Activated CD4-positive, alpha-beta T cell treated with anti-CD3 and anti-CD28 coated beads, Interleukin-2, amount 10 ng/mL, durations not matched to agents 7 days and 5 days (primary cell): Measurements from ENCODE around the gene PDE8A. TPM values are rescaled to one million over a fixed set of nuclear protein-coding genes. Genes with fewer than 3 reads are reported as not detected.

Experiments
- CTCF ChIA-PET: fragments of 350-600 bp; sonication (Branson Sonifier 250); formaldehyde crosslinking; loops from one replicate; lab custom pipeline; 2021; ENCODE audit warnings: antibody characterized with exemption; lab: Charles Lee
- POLR2A ChIA-PET: fragments of 350-600 bp; sonication (Branson Sonifier 250); formaldehyde crosslinking; loops from one replicate; lab custom pipeline; 2021; ENCODE audit warnings: antibody characterized with exemption; lab: Charles Lee
- DNase-seq: peaks from one replicate; pipeline ENCODE4 v3.0.0-alpha.2; 2020
- H3K27ac Mint-ChIP-seq: one replicate; pipeline ENCODE4 v1.8.0; 2021; ENCODE audit warnings: mild to moderate bottlenecking, moderate library complexity, mixed read lengths
- H3K27me3 Mint-ChIP-seq: one replicate; pipeline ENCODE4 v1.8.0; 2021; ENCODE audit warnings: mixed read lengths
- H3K36me3 Mint-ChIP-seq: one replicate; pipeline ENCODE4 v1.8.0; 2021; ENCODE audit warnings: low read depth, mixed read lengths
- H3K4me1 Mint-ChIP-seq: one replicate; pipeline ENCODE4 v1.8.0; 2021; ENCODE audit warnings: mixed read lengths
- H3K4me3 Mint-ChIP-seq: one replicate; pipeline ENCODE4 v1.8.0; 2021; ENCODE audit warnings: mild to moderate bottlenecking, moderate library complexity, mixed read lengths
- H3K9me3 Mint-ChIP-seq: one replicate; pipeline ENCODE4 v1.8.0; 2021; ENCODE audit warnings: mixed read lengths
- total RNA-seq, 2 experiments: library from RNA; stranded (reverse); gene quantifications; one replicate each; pipeline ENCODE4 v1.2.3, GENCODE V29; 2021

PDE8A gene
- total RNA-seq, 2 experiments from 2014 or later, result 17.0 to 18.2 TPM

DNA sequence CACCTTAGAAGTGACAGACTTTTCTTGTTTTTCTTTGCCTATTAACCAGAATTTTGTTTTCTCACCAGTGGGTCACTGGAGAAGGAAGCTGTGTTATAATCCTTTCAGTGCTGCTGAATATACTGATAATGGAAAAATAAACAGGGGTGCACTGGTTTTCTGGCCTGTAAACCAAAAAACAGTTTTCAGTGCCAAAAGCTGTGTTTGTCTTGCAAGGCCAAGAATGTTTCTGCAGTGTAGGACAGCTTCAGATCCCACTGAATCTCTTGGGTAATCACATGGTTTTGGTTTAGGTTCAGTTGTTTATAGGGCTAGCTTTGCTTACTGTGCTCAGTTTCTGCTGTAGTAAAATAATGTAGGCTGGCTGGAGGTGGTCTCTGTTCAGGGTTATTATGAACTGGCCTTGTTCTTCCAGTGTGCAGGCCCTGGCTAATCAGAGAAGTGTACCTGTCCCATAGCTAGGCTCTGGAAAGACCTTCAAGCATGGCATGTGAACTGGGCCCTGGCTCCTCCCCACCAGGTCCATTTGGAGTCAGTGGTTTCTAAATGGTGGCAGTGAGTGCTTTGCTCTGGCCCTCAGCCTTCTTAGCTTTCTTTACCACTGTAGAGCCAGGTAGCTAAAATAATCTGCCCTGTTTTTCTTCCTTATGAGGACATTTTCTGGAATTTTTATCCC, 18.7 kb downstream of the PDE8A start:
- CTCF ChIA-PET, result interaction anchor here (0.7 to 1.0 kb wide), 4 partner anchors 9 to 72 kb away, joined by 3 to 5 read pairs (median 3); partner anchors contain the start of gene PDE8A

GRCh38 chr15:85000937-85001336, 19.3 kb downstream of the PDE8A start:
- no peaks in the 10 kb centered on the region for H3K9me3 Mint-ChIP-seq
- no peaks in the 10 kb centered on the region for H3K27me3 Mint-ChIP-seq
- POLR2A ChIA-PET, result no interaction called here

More for the DNA sequence above, 18.7 kb downstream of the PDE8A start:
- DNase-seq, result no peak
- peaks cover 18% of the 10 kb centered on the region for H3K4me1 Mint-ChIP-seq
- POLR2A ChIA-PET, result no interaction called here
- no peaks in the 10 kb centered on the region for H3K36me3 Mint-ChIP-seq
- no peaks in the 10 kb centered on the region for H3K27me3 Mint-ChIP-seq
- H3K9me3 Mint-ChIP-seq, result no peaks in the 10 kb centered on the region
- H3K4me3 Mint-ChIP-seq, result no peak overlapping the region
- no peak overlapping the region for H3K27ac Mint-ChIP-seq

GRCh38 chr15:85002517-85002916, 20.9 kb downstream of the PDE8A start:
- Mint-ChIP-seq H3K27ac (no peak overlapping the region), H3K36me3 (no peaks in the 10 kb centered on the region), H3K4me1 (peaks cover 18% of the 10 kb centered on the region), H3K9me3 (no peaks in the 10 kb centered on the region), H3K27me3 (no peaks in the 10 kb centered on the region), H3K4me3 (no peak overlapping the region)
- ChIA-PET CTCF (interaction anchor here (0.7 to 1.1 kb wide), 2 partner anchors 81 to 132 kb away, joined by 3 read pairs; no protein-coding TSS in a partner anchor), POLR2A (no interaction called here)
- DNase-seq, result no peak

More at GRCh38 chr15:85000937-85001336, 19.3 kb downstream of the PDE8A start:
- no peak overlapping the region for H3K27ac Mint-ChIP-seq
- H3K36me3 Mint-ChIP-seq, result no peaks in the 10 kb centered on the region
- peaks cover 18% of the 10 kb centered on the region for H3K4me1 Mint-ChIP-seq
- no peak overlapping the region for H3K4me3 Mint-ChIP-seq
- DNase-seq, result no peak
- CTCF ChIA-PET, result interaction anchor here (1.0 kb wide), 1 partner anchor 73 kb away, joined by 3 read pairs; no protein-coding TSS in a partner anchor

DNA sequence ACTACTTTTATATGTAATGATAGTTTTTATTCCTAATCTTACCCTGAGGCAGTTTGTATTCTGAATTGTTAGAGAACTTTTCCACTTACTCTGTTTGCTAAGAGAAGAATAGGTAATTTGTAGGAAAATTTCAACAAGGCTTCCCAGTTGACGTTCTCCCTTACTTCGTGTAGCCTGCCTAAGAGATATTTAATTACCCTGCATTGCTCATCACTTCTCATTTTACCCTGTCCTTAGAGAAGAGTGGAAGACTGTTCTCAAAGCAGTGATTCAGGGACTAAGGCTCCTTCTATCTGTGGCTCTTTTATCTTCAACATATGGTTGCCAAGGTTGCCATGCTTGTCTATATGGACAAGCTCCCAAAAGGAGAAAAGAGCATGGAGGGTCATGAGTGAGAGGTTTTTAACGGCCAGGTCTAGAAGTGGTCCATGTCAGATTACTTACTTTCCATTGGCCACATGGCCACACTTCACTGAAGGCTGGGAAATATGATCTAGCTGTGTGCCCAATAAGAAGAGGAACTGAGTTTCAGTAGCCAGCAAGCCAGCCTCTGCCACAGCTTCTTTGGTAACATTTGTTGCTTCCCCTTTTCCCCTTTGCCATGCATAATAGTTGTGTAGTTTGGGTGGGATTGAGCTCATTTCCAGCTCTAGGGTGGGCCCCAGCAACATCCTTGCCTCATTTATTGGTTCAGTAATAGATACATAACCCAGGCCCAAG, 22.1 kb downstream of the PDE8A start:
- Mint-ChIP-seq H3K36me3 (no peaks in the 10 kb centered on the region), H3K27me3 (no peaks in the 10 kb centered on the region), H3K4me3 (no peak overlapping the region), H3K4me1 (peaks cover 22% of the 10 kb centered on the region), H3K9me3 (no peaks in the 10 kb centered on the region), H3K27ac (no peak overlapping the region)
- POLR2A ChIA-PET, result no interaction called here
- CTCF ChIA-PET, result interaction anchor here (0.6 to 1.3 kb wide), 4 partner anchors 28 to 416 kb away, joined by 3 to 4 read pairs (median 4); no protein-coding TSS in a partner anchor
- no peak for DNase-seq

- no peak overlapping the region for H3K4me3 Mint-ChIP-seq
- CTCF ChIA-PET, result interaction anchor here (0.6 to 1.0 kb wide), 2 partner anchors 31 to 258 kb away, joined by 4 read pairs; no protein-coding TSS in a partner anchor
- no peak overlapping the region for H3K27ac Mint-ChIP-seq
- H3K9me3 Mint-ChIP-seq, result no peaks in the 10 kb centered on the region
- DNase-seq, result no peak
- no peaks in the 10 kb centered on the region for H3K27me3 Mint-ChIP-seq
- POLR2A ChIA-PET, result no interaction called here
- peaks cover 24% of the 10 kb centered on the region for H3K4me1 Mint-ChIP-seq
- no peaks in the 10 kb centered on the region for H3K36me3 Mint-ChIP-seq
These were observed 22.9 kb downstream of the PDE8A start for GRCh38 chr15:85004550-85004949.

GRCh38 chr15:85005319-85005718, 23.7 kb downstream of the PDE8A start:
- H3K9me3 Mint-ChIP-seq, result no peaks in the 10 kb centered on the region
- peaks cover 26% of the 10 kb centered on the region for H3K4me1 Mint-ChIP-seq
- no peak overlapping the region for H3K27ac Mint-ChIP-seq
- no peaks in the 10 kb centered on the region for H3K27me3 Mint-ChIP-seq
- H3K4me3 Mint-ChIP-seq, result no peak overlapping the region
- no peak for DNase-seq
- CTCF ChIA-PET, result interaction anchor here (0.5 to 1.2 kb wide), 3 partner anchors 26 to 434 kb away, joined by 3 to 4 read pairs (median 3); no protein-coding TSS in a partner anchor
- POLR2A ChIA-PET, result no interaction called here
- no peaks in the 10 kb centered on the region for H3K36me3 Mint-ChIP-seq

- ChIA-PET CTCF (interaction anchor here (1.1 to 1.2 kb wide), 2 partner anchors 26 to 435 kb away, joined by 3 to 4 read pairs; no protein-coding TSS in a partner anchor), POLR2A (no interaction called here)
- no peak overlapping the region for H3K4me3 Mint-ChIP-seq
- H3K9me3 Mint-ChIP-seq, result no peaks in the 10 kb centered on the region
- no peak for DNase-seq
- no peaks in the 10 kb centered on the region for H3K36me3 Mint-ChIP-seq
- peaks cover 25% of the 10 kb centered on the region for H3K4me1 Mint-ChIP-seq
- H3K27ac Mint-ChIP-seq, result no peak overlapping the region
- no peaks in the 10 kb centered on the region for H3K27me3 Mint-ChIP-seq
These were observed 24.1 kb downstream of the PDE8A start for GRCh38 chr15:85005746-85006145.

DNA sequence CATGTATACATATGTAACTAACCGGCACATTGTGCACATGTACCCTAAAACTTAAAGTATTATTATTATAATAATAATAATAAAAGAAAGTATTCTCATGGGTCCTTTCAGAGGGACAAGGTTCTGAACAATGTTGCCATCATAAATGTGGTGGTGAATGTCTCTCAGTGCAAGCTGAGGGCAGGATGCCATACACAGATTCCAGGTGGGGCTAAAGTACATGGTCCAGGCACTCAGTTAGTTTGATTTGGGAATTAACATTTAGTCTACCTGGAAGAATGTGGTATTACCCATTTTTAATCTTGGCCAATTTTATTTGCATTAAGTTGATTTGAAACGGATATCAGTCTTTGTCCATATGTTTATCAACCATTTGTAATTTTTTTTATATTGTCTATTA, 24.5 kb downstream of the PDE8A start:
- H3K27me3 Mint-ChIP-seq, result no peaks in the 10 kb centered on the region
- H3K9me3 Mint-ChIP-seq, result peaks cover 3% of the 10 kb centered on the region
- no peak overlapping the region for H3K4me3 Mint-ChIP-seq
- H3K36me3 Mint-ChIP-seq, result peaks cover 2% of the 10 kb centered on the region
- ChIA-PET CTCF (interaction anchor here (1.2 kb wide), 1 partner anchor 435 kb away, joined by 3 read pairs; no protein-coding TSS in a partner anchor), POLR2A (no interaction called here)
- H3K4me1 Mint-ChIP-seq, result peaks cover 25% of the 10 kb centered on the region
- no peak overlapping the region for H3K27ac Mint-ChIP-seq
- DNase-seq, result no peak

DNA sequence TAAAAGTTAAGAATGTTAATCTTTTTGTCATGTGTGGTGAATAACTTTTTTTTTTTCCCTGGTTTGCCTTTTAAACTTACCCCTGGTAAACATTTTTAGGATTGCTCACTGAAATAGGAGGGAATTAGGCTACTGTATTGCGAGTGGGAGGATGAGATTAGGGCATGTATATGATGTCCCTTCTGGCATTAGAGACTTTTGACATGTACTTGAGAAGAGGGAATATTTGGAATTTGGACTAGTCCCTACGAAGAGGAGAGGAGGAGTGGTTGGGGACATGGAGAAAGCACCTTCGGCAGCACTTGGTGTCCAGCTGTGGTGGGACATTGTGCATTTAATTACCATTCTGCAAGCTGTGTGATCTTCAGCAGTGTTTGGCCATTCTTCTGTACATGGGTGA, 25.0 kb downstream of the PDE8A start:
- ChIA-PET CTCF (no interaction called here), POLR2A (no interaction called here)
- H3K9me3 Mint-ChIP-seq, result peaks cover 3% of the 10 kb centered on the region
- H3K4me3 Mint-ChIP-seq, result no peak overlapping the region
- H3K27me3 Mint-ChIP-seq, result no peaks in the 10 kb centered on the region
- H3K36me3 Mint-ChIP-seq, result peaks cover 2% of the 10 kb centered on the region
- H3K4me1 Mint-ChIP-seq, result peaks cover 22% of the 10 kb centered on the region
- no peak for DNase-seq
- H3K27ac Mint-ChIP-seq, result no peak overlapping the region

DNA sequence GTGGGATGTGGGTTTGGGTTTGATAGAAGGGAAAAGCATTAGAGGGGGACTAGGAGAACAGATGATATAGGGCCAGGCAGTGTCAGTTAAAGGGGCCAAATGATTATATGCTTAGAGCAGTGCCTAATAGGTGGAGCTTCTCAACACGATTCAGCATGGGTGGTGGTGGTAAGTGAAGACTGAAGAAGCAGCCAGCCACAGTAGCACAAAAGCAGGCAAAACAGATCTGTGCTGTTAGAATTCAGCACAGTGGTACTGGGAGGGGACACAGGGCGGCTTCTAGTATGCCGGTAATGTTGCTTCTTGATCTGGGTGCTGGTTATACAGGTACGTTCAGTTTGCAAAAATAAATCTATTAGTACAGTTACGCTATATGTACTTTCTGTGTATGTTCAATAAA, 25.5 kb downstream of the PDE8A start:
- CTCF ChIA-PET, result interaction anchor here (0.7 to 1.1 kb wide), 2 partner anchors 12 to 26 kb away, joined by 3 read pairs; no protein-coding TSS in a partner anchor
- POLR2A ChIA-PET, result no interaction called here
- Mint-ChIP-seq H3K36me3 (peaks cover 2% of the 10 kb centered on the region), H3K9me3 (peaks cover 3% of the 10 kb centered on the region), H3K27ac (no peak overlapping the region), H3K4me1 (peaks cover 19% of the 10 kb centered on the region), H3K27me3 (no peaks in the 10 kb centered on the region), H3K4me3 (no peak overlapping the region)
- DNase-seq, result no peak

DNA sequence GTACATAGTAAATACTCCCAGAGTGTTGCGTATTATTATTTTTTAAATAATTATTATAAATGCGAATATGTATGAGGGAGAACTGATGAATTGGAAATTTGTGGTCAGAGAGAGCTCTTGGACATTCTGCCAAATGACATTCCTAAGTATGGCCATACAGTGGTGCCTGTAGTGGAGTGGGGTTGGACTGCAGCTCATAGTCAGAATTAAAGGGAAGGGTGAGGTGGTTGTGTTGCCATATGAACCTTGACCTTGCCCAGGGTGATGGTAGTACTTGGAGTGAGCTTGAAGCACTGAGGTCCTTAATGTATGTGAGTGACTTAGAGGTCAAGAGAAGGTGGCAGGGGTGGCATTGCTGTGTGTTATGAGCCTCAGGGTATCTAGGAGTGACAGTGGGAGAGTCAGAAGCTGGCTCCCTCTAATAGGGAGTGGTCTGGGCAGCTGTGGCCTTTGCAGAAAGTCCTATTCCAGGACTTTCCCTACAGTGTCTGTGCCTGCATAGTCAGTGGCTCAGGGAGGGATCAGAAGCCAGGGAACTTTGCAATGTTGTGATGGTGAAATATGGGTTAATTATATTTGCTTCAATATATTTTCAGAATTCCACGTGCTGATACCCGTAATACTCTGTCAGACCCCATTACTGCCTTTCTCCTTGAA, 26.2 kb downstream of the PDE8A start:
- no peak for DNase-seq
- Mint-ChIP-seq H3K4me3 (no peak overlapping the region), H3K4me1 (peaks cover 13% of the 10 kb centered on the region), H3K9me3 (peaks cover 3% of the 10 kb centered on the region), H3K27me3 (no peaks in the 10 kb centered on the region), H3K36me3 (peaks cover 2% of the 10 kb centered on the region), H3K27ac (no peak overlapping the region)
- POLR2A ChIA-PET, result no interaction called here
- CTCF ChIA-PET, result interaction anchor here (0.6 to 1.1 kb wide), 3 partner anchors 12 to 363 kb away, joined by 3 read pairs; no protein-coding TSS in a partner anchor

DNA sequence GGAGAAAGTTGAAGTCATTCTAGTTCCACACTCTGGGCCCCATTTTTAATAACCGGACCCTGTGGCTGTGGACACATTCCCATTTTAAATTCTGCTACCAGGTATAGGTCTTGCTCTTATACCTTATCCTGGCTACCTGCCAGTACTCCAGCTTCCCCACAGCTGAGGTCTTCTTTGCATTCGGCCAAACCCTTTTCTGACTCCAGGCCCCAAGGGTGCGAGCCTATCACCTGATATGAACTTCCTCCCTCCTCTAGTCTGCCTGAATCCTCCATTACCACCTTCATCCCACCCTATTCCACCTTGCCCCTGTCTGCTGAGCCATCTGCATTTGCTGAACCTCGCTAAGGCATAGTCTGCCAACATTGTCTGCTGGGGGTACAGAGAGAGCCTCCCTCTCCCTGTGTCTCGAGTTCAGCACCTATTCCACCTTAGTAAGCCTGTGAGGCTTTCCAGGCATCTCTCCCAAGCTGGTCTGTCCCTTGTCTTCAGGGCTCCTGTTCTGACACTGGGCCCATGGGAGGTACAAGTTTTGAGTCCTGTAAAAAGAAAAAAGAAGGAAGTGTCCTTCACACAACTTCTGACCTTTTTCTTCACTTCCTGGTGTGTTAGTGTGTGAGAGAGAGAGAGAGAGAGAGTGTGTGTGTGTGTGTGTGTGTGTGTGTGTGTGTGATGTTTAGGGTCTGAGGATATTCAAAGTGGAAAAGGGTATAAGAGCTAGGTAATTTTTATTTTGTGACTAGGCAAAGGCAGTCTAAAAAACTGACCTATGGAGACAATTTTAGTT, 27.0 kb downstream of the PDE8A start:
- Mint-ChIP-seq H3K9me3 (peaks cover 3% of the 10 kb centered on the region), H3K27me3 (no peaks in the 10 kb centered on the region), H3K36me3 (peaks cover 2% of the 10 kb centered on the region), H3K4me1 (peaks cover 13% of the 10 kb centered on the region), H3K27ac (no peak overlapping the region), H3K4me3 (no peak overlapping the region)
- POLR2A ChIA-PET, result no interaction called here
- CTCF ChIA-PET, result interaction anchor here (0.6 to 1.1 kb wide), 3 partner anchors 13 to 364 kb away, joined by 3 read pairs; no protein-coding TSS in a partner anchor
- no peak for DNase-seq
